ENCODE measurements around the gene TBC1D12. TPM values are rescaled to one million over a fixed set of nuclear protein-coding genes. Genes with fewer than 3 reads are reported as not detected.
"Not testable (repeated sequence)": the region's sequence is repeated elsewhere in the genome, so short reads cannot be mapped to it uniquely, and the experiment has no call there.

The TBC1D12 gene
- total and polyA plus RNA-seq, 8 donors, result 4.1 to 9.2 (median 5.5) TPM

DNA sequence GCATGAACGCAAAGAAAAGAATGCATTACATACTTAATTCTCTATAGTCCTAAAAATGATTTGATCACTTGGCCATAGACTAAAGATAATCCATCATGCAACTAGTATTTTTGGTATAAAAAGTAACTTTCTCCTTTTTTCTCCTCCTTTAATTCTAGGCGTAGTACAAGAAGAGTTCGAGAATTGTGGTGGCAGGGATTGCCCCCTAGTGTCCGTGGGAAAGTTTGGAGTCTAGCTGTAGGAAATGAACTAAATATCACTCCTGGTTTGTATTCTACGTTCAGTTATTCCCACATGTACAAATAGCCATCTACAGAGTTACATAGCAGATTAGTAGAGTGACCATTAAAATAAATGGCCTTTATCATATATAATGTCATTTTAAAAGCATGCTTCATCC, 97.7 kb downstream of the TBC1D12 start:
- ATAC-seq (no peak), FAIRE-seq (no peak), DNase-seq (no peak)
- Histone ChIP-seq H3K27ac (no peak overlapping the region), H3K36me3 (no peaks in the 10 kb centered on the region), H3K9me3 (no peaks in the 10 kb centered on the region), H3K4me1 (no peaks in the 10 kb centered on the region), H3K27me3 (no peaks in the 10 kb centered on the region), H3K4me3 (no peak overlapping the region)
- TF ChIP-seq, protein P1, sequence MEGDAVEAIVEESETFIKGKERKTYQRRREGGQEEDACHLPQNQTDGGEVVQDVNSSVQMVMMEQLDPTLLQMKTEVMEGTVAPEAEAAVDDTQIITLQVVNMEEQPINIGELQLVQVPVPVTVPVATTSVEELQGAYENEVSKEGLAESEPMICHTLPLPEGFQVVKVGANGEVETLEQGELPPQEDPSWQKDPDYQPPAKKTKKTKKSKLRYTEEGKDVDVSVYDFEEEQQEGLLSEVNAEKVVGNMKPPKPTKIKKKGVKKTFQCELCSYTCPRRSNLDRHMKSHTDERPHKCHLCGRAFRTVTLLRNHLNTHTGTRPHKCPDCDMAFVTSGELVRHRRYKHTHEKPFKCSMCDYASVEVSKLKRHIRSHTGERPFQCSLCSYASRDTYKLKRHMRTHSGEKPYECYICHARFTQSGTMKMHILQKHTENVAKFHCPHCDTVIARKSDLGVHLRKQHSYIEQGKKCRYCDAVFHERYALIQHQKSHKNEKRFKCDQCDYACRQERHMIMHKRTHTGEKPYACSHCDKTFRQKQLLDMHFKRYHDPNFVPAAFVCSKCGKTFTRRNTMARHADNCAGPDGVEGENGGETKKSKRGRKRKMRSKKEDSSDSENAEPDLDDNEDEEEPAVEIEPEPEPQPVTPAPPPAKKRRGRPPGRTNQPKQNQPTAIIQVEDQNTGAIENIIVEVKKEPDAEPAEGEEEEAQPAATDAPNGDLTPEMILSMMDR (IDR thresholded peaks at IDR 0.05), result no peak
- WGBS, 2 donors, result 78 to 85% methylated on average over 5 of the region's 5 CpGs
- intact Hi-C loops (cut with DNase I), result no loop called here

DNA sequence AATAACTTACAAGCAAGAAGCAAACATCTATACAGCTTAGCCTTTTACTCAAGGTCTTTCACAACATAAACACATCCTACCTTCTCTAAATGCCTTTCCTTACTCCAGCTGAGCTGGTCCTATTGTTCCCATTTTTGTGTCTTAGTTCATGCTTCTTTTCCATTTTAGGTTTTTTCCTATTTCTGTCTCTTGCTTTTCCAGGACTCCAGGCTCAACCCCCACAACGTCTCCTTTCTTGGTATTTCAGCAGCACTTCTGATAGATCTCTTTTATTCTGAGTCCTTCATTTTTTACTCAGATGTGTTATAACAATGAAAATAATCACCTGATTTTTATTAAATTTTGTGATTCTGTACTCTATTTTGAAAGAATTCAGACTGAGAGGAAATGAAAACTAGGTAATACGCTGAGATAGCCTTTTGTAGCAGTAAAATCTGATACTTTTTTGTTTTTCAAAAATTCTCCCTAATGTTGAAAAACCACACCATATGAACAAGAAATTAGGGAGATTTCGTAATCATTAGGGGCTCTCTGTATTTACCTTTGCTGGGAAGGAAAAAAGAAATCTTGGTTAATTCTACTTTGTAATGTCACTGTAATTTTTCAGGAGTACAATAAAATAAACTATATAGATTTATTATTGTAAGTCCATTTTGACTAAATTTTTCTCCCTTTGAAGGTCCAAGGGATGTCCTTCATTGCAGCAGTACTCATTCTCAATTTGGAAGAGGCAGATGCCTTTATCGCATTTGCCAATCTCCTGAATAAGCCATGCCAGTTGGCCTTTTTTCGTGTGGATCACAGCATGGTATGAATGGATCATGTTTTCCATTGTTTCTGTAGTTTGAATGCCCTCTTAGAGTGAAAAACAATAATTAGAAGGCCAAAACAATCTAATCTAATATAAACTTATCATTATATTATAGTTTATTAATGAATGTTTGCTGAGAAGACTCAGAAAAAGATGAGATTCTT, 119.2 kb downstream of the TBC1D12 start:
- no peaks in the 10 kb centered on the region for H3K27me3 ChIP-seq
- no peaks in the 10 kb centered on the region for H3K36me3 ChIP-seq
- H3K4me3 ChIP-seq, result no peak overlapping the region
- 92% methylated on average over 5 of the region's 5 CpGs for WGBS, 2 donors
- TF ChIP-seq, protein P1 (IDR thresholded peaks at IDR 0.05), result no peak
- H3K9me3 ChIP-seq, result no peaks in the 10 kb centered on the region
- FAIRE-seq (no peak), ATAC-seq (no peak), DNase-seq (no peak)
- intact Hi-C loops (cut with DNase I), result no loop called here
- no peak overlapping the region for H3K27ac ChIP-seq
- H3K4me1 ChIP-seq, result no peaks in the 10 kb centered on the region

DNA sequence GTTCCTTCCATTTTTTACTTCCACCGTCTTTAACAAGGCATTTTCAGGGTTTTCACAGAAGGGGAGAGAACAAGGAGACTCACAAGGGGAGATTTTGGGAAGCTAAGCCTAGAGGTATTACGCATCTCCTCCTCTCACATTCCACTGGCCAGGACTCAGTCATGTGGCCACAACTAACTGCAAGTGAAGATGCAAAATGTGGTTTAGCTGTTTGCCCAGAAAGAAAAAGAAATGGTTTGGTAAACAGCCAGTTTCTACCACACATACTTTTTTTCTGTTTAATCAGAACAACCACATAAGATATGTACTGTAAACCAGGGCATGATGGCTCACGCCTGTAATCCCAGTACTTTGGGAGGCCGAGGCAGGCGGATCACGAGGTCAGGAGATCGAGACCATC, 121.8 kb downstream of the TBC1D12 start:
- Histone ChIP-seq H3K9me3 (no peaks in the 10 kb centered on the region), H3K27ac (no peak overlapping the region), H3K4me1 (no peaks in the 10 kb centered on the region), H3K36me3 (no peaks in the 10 kb centered on the region), H3K4me3 (no peak overlapping the region), H3K27me3 (no peaks in the 10 kb centered on the region)
- FAIRE-seq (no peak), DNase-seq (no peak), ATAC-seq (no peak)
- WGBS, 2 donors, result 89 to 90% methylated on average over 7 of the region's 7 CpGs
- TF ChIP-seq, protein P1 (IDR thresholded peaks at IDR 0.05), result no peak
- intact Hi-C loops (cut with DNase I), result no loop called here

DNA sequence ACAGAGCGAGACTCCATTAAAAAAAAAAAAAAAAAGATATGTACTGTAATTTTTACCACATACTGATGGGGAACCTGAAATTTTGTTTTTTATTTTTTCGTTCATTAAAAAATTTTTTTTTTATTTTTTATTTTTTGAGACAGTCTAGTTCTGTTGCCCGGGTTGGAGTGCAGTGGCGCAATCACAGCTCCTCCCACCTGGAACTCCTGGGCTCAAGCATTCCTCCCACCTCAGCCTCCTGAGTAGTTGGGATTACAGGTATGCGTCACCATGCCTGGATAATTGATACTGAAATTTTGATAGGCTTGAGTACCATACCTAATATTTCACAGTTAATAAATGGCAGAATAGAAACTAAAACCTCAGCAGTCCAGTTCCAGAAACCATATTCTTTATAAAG, 122.4 kb downstream of the TBC1D12 start:
- TF ChIP-seq, protein P1 (IDR thresholded peaks at IDR 0.05), result no peak
- FAIRE-seq (no peak), ATAC-seq (no peak), DNase-seq (no peak)
- H3K4me3 ChIP-seq, result no peak overlapping the region
- H3K4me1 ChIP-seq, result no peaks in the 10 kb centered on the region
- no peaks in the 10 kb centered on the region for H3K36me3 ChIP-seq
- H3K27me3 ChIP-seq, result no peaks in the 10 kb centered on the region
- H3K9me3 ChIP-seq, result no peaks in the 10 kb centered on the region
- H3K27ac ChIP-seq, result no peak overlapping the region
- intact Hi-C loops (cut with DNase I), result no loop called here
- WGBS, 2 donors, result 96 to 100% methylated on average over 5 of the region's 5 CpGs

DNA sequence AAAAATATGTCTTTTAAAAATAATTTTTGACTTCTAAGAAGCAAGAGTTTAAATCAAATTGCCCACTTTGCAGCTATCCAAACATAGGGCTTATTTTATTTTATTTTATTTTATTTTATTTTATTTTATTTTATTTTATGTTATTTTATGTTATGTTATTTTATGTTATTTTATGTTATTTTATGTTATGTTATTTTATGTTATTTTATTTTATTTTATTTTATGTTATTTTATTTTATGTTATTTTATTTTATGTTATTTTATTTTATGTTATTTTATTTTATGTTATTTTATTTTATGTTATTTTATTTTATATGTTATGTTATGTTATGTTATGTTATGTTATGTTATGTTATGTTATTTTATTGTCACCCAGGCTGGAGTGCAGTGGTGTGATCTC, 129.2 kb downstream of the TBC1D12 start:
- H3K9me3 ChIP-seq; H3K27me3 ChIP-seq; intact Hi-C loops (cut with DNase I); H3K4me3 ChIP-seq; H3K27ac ChIP-seq; H3K36me3 ChIP-seq; DNase-seq; ATAC-seq; H3K4me1 ChIP-seq: not testable (repeated sequence)
- peak; percentile 99 for FAIRE-seq
